Measurements from ENCODE around the gene GDF7. TPM values are rescaled to one million over a fixed set of nuclear protein-coding genes. Genes with fewer than 3 reads are reported as not detected.

The GDF7 gene
- total RNA-seq, 1 donor from 2014 or later, result under 0.01 TPM

DNA sequence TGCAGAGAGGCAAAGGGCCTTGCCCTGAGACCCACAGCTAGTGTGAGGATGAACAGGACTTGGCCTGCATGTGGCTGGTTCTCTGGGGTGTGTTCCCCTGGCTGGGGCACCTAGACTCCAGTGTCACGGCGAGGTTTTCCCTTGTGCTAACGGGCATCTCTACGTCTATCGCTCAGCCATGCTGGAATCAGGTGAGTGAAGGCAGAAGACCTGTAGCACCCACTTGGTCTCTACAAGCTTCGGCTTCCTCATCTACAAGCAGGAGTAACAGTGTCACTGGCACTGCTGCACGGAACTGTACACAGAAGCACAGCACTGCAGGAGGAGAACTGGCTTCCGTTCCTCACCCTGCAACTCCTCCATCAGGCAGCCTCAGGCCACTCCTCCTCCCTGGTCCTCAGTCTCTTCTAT is 46.7 kb upstream of the GDF7 start:
- DNase-seq (ENCODE audit: low read depth), result no peak
- Histone ChIP-seq H3K27me3 (ENCODE audit: control insufficient read depth, insufficient read depth, low read length) (no peaks in the 10 kb centered on the region), H3K36me3 (ENCODE audit: control insufficient read depth, insufficient read depth, low read length) (peaks cover 7% of the 10 kb centered on the region), H3K4me3 (ENCODE audit: low read depth, low read length) (no peak overlapping the region)
- TF ChIP-seq, protein P1, sequence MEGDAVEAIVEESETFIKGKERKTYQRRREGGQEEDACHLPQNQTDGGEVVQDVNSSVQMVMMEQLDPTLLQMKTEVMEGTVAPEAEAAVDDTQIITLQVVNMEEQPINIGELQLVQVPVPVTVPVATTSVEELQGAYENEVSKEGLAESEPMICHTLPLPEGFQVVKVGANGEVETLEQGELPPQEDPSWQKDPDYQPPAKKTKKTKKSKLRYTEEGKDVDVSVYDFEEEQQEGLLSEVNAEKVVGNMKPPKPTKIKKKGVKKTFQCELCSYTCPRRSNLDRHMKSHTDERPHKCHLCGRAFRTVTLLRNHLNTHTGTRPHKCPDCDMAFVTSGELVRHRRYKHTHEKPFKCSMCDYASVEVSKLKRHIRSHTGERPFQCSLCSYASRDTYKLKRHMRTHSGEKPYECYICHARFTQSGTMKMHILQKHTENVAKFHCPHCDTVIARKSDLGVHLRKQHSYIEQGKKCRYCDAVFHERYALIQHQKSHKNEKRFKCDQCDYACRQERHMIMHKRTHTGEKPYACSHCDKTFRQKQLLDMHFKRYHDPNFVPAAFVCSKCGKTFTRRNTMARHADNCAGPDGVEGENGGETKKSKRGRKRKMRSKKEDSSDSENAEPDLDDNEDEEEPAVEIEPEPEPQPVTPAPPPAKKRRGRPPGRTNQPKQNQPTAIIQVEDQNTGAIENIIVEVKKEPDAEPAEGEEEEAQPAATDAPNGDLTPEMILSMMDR (IDR thresholded peaks at IDR 0.05; ENCODE audit: insufficient read depth, low read length, severe bottlenecking), result no peak
- no peak for FAIRE-seq

DNA sequence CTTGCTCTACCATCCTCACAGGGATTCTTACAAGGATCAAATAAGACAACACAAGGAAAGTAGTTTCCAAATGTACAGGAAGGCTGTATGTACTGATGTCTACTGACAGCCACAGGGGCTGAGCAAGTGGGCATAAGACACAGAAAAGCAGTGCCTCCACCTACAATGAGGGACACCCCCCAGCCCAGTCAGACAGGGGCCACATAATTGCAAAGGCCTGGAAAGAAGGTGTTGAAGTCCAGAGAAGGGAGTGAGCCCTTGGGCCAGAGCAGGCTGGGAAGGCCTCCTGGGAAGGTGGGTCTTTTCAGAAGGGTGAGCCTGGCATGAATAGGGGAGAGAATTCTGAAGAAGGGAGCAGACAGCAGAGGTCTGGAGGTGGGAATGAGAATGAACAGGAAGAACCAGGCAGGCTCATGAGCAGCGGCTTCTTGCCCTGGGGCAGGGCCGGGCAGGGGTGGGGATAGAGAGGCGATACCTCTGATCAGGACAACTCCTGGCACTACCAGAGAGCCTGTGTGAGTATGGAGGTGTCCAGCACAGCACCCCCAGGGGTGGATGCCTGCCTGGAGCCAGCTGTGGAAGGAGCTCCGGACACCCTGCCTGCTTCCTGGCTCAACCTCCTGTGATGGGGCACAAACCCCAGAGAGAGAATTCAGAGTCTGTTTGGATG is 46.1 kb upstream of the GDF7 start:
- H3K4me3 ChIP-seq (ENCODE audit: low read depth, low read length), result no peak overlapping the region
- peaks cover 7% of the 10 kb centered on the region for H3K36me3 ChIP-seq (ENCODE audit: control insufficient read depth, insufficient read depth, low read length)
- FAIRE-seq (no peak), DNase-seq (ENCODE audit: low read depth) (no peak)
- no peaks in the 10 kb centered on the region for H3K27me3 ChIP-seq (ENCODE audit: control insufficient read depth, insufficient read depth, low read length)
- TF ChIP-seq, protein P1 (IDR thresholded peaks at IDR 0.05; ENCODE audit: insufficient read depth, low read length, severe bottlenecking), result no peak

DNA sequence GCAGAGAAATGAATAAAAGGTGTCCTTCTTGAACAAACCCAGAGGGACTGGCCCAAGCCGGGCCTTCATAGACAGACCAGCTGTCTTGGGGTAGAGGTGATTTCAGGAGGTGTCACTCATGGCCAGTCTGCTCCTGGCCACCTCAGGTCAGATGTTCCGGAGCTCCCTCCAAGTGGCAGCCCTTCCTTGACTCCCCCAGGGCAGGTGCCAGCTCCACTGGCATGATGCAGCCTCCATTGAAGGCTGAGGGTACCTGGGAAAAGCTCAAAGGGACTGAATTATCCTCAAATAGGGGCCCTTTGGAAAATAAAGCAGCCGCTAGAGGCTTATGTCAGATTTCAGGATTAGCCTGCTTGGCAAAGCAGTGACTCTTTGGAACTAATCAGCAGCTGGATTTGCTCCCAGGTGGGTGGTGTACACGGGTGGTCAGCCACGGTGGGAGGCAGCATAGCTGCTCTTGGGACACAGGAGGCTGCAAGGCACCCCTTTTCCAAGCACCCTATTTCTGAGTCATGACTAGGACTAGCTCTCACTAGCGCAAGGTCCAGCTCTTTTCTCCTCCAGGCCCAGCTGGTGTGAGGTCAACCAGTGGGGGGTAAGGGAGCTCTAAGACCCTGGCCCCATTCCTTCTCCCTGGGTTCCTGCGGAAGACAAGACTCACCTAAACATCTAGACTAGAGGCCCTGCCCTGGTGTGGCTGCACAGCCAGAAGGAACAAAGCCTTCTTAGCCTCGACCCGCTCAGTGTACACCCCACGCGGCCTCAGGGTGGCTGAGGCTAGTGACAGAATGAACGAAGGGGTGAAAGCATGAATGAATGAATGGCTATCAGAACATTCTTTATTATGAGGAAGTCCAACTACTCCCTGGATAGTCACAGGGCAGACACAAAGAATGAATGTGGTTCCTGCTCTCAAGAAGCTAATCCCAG is 45.3 kb upstream of the GDF7 start:
- FAIRE-seq, result no peak
- H3K36me3 ChIP-seq (ENCODE audit: control insufficient read depth, insufficient read depth, low read length), result peaks cover 7% of the 10 kb centered on the region

DNA sequence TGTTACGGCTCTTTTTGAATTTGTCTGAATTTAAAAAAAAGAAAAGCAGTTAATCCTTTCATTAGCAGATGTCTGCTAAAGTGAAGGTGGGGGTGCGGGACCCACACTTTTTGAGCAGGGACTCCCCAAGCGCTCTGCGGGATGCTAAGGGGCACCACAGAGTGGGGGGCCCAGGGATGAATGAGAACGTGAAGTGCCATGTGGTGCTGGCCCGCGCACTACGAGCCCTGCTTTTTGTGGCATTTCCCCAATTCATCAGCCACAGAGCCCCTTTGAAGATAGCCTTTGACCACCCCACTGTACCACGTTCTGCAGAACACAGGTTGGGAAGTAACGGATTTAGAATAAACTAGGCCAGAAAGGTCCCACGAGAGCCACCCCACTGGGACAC is 44.7 kb upstream of the GDF7 start:
- TF ChIP-seq, protein P1 (IDR thresholded peaks at IDR 0.05; ENCODE audit: insufficient read depth, low read length, severe bottlenecking), result no peak

More for the DNA sequence above, 45.3 kb upstream of the GDF7 start:
- no peak for DNase-seq (ENCODE audit: low read depth)
- Histone ChIP-seq H3K4me3 (ENCODE audit: low read depth, low read length) (no peak overlapping the region), H3K27me3 (ENCODE audit: control insufficient read depth, insufficient read depth, low read length) (no peaks in the 10 kb centered on the region)
- TF ChIP-seq, protein P1 (IDR thresholded peaks at IDR 0.05; ENCODE audit: insufficient read depth, low read length, severe bottlenecking), result no peak

DNA sequence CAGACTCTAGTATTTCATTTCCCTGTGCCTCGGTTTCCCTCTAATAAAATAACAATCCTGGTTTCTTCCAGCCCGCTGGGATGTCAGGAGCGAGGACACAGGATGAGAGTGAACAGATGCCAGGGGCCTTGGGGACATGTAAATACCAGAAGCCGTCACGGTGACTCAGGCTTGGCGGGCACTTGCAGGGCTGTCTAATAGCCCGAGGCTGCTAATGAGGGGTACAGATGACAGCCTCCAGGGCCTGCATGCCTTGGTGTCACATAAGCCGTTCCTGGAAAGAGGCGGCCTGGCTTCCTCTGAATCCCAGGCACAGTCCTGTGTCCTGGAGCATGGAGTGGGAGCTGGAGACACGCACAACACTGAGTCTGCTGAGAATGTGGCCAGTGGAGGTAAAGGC is 44.2 kb upstream of the GDF7 start:
- FAIRE-seq (no peak), DNase-seq (ENCODE audit: low read depth) (no peak)
- Histone ChIP-seq H3K36me3 (ENCODE audit: control insufficient read depth, insufficient read depth, low read length) (peaks cover 7% of the 10 kb centered on the region), H3K4me3 (ENCODE audit: low read depth, low read length) (no peak overlapping the region), H3K27me3 (ENCODE audit: control insufficient read depth, insufficient read depth, low read length) (no peaks in the 10 kb centered on the region)
- TF ChIP-seq, protein P1 (IDR thresholded peaks at IDR 0.05; ENCODE audit: insufficient read depth, low read length, severe bottlenecking), result no peak

More for the DNA sequence above, 44.7 kb upstream of the GDF7 start:
- Histone ChIP-seq H3K4me3 (ENCODE audit: low read depth, low read length) (no peak overlapping the region), H3K36me3 (ENCODE audit: control insufficient read depth, insufficient read depth, low read length) (peaks cover 7% of the 10 kb centered on the region), H3K27me3 (ENCODE audit: control insufficient read depth, insufficient read depth, low read length) (no peaks in the 10 kb centered on the region)
- no peak for FAIRE-seq
- DNase-seq (ENCODE audit: low read depth), result no peak
